ENCODE data around the gene PIK3R6.

PIK3R6 gene

GRCh38 chr17:8849311-8850041 is 18.0 kb downstream of the PIK3R6 start:
- no peak for DNase-seq

- no peak for DNase-seq
Measured at GRCh38 chr17:8847891-8848290, 19.6 kb downstream of the PIK3R6 start.

GRCh38 chr17:8846768-8847211 is 20.7 kb downstream of the PIK3R6 start:
- no peak for DNase-seq

GRCh38 chr17:8844229-8845218 is 22.9 kb downstream of the PIK3R6 start:
- DNase-seq, result no peak

GRCh38 chr17:8843344-8843743 is 24.1 kb downstream of the PIK3R6 start:
- no peak for DNase-seq

- no peak for DNase-seq
Measured at GRCh38 chr17:8841844-8842243, 25.6 kb downstream of the PIK3R6 start.

- DNase-seq, result no peak
Measured at GRCh38 chr17:8839410-8839935, 28.0 kb downstream of the PIK3R6 start.

- DNase-seq, result no peak
Measured at GRCh38 chr17:8838551-8839095, 28.9 kb downstream of the PIK3R6 start.

- DNase-seq, result no peak
Measured at GRCh38 chr17:8837563-8838075, 29.9 kb downstream of the PIK3R6 start.

GRCh38 chr17:8836821-8837562 is 30.5 kb downstream of the PIK3R6 start:
- no peak for DNase-seq

- DNase-seq, result no peak
Measured at GRCh38 chr17:8835631-8836364, 31.7 kb downstream of the PIK3R6 start.

- DNase-seq, result no peak
Measured at GRCh38 chr17:8835106-8835505, 32.4 kb downstream of the PIK3R6 start.

- no peak for DNase-seq
Measured at GRCh38 chr17:8832711-8833352, 34.6 kb downstream of the PIK3R6 start.

- DNase-seq, result no peak
Measured at GRCh38 chr17:8831234-8831849, 36.1 kb downstream of the PIK3R6 start.

- DNase-seq, result no peak
Measured at GRCh38 chr17:8830141-8830540, 37.3 kb downstream of the PIK3R6 start.

GRCh38 chr17:8829036-8829941 is 38.2 kb downstream of the PIK3R6 start:
- no peak for DNase-seq

GRCh38 chr17:8828517-8828875 is 39.0 kb downstream of the PIK3R6 start:
- DNase-seq, result no peak

GRCh38 chr17:8826808-8827435 is 40.6 kb downstream of the PIK3R6 start:
- no peak for DNase-seq

- no peak for DNase-seq
Measured at GRCh38 chr17:8825802-8826201, 41.7 kb downstream of the PIK3R6 start.
